Loucy (cell line): Measurements from ENCODE around the gene ING5.

Source experiments
- H2AFZ ChIP-seq: fragments of 200-600 bp; sonication (generic); 2 replicates; pipeline ENCODE4 v1.6.0; 2016; ENCODE audit warnings: antibody characterized with exemption, mild to moderate bottlenecking, low read length, moderate library complexity
- H3F3A ChIP-seq: fragments of 200-600 bp; 2 replicates; pipeline ENCODE4 v1.6.0; 2016; ENCODE audit warnings: antibody characterized with exemption, low read depth, mild to moderate bottlenecking
- H3K27me3 ChIP-seq: fragments of 200-600 bp; sonication (generic); 2 replicates; pipeline ENCODE4 v1.6.1; 2014; ENCODE audit warnings: low read length, mild to moderate bottlenecking; ENCODE audit not compliant: insufficient read depth, poor library complexity, severe bottlenecking
- H3K36me3 ChIP-seq: fragments of 200-600 bp; sonication (generic); 2 replicates; pipeline ENCODE4 v1.6.1; 2016; ENCODE audit warnings: low read length; ENCODE audit not compliant: insufficient read depth
- H3K4me1 ChIP-seq: fragments of 200-600 bp; sonication (generic); 2 replicates; pipeline ENCODE4 v1.5.1; 2014; ENCODE audit warnings: low read length, mild to moderate bottlenecking; ENCODE audit not compliant: insufficient read depth, poor library complexity, severe bottlenecking
- H3K4me2 ChIP-seq: fragments of 200-600 bp; sonication (generic); 2 replicates; pipeline ENCODE4 v1.6.0; 2014; ENCODE audit warnings: antibody characterized with exemption, low read length, low read depth, mild to moderate bottlenecking; ENCODE audit not compliant: poor library complexity, severe bottlenecking
- H3K4me3 ChIP-seq: fragments of 200-600 bp; sonication (generic); 2 replicates; pipeline ENCODE4 v1.5.1; 2014; ENCODE audit warnings: low read length, mild to moderate bottlenecking, mixed read lengths; ENCODE audit not compliant: poor library complexity, severe bottlenecking
- H3K79me2 ChIP-seq: fragments of 200-600 bp; sonication (generic); 2 replicates; pipeline ENCODE4 v1.6.1; 2014; ENCODE audit warnings: low read length; ENCODE audit not compliant: insufficient read depth
- H3K9ac ChIP-seq: fragments of 200-600 bp; sonication (generic); 2 replicates; pipeline ENCODE4 v1.6.0; 2014; ENCODE audit warnings: mild to moderate bottlenecking, low read depth, low read length, moderate library complexity; ENCODE audit not compliant: poor library complexity, severe bottlenecking
- H3K9me2 ChIP-seq: fragments of 200-600 bp; sonication (generic); replicated peaks from 2 replicates; pipeline ENCODE4 v1.6.1; 2016; ENCODE audit warnings: low read depth, low read length, mixed read lengths
- H3K9me3 ChIP-seq: fragments of 200-600 bp; sonication (generic); 2 replicates; pipeline ENCODE4 v1.6.1; 2014; ENCODE audit warnings: mild to moderate bottlenecking, antibody characterized with exemption, low read length, low read depth; ENCODE audit not compliant: insufficient read depth
- H4K20me1 ChIP-seq: fragments of 200-600 bp; sonication (generic); 2 replicates; pipeline ENCODE4 v1.6.0; 2014; ENCODE audit warnings: antibody characterized with exemption, low read length, mild to moderate bottlenecking; ENCODE audit not compliant: insufficient read depth, poor library complexity, severe bottlenecking
- CTCF ChIP-seq: fragments of 200-600 bp; sonication (generic); conservative IDR thresholded peaks from 2 replicates; pipeline ENCODE4 v1.5.1; 2014; ENCODE audit warnings: mild to moderate bottlenecking, antibody characterized with exemption, low read length
- EZH2phosphoT487 ChIP-seq: fragments of 200-600 bp; IDR thresholded peaks from 2 replicates; pipeline ENCODE4 v1.6.1; 2018; ENCODE audit warnings: antibody characterized with exemption, mild to moderate bottlenecking, moderate library complexity, borderline replicate concordance

Gene ING5

GRCh38 chr2:241676665-241677064 is 25.2 kb upstream of the ING5 start:
- no peak for TF ChIP-seq EZH2phosphoT487
- no peak for TF ChIP-seq CTCF
- no peaks in the 10 kb centered on the region for H3K27me3 ChIP-seq
- H3K36me3 ChIP-seq: peaks cover 53% of the 10 kb centered on the region; the same call in 1 of the 2 replicates
- no peaks in the 10 kb centered on the region for H3K9me2 ChIP-seq
- no peak overlapping the region for H3K4me3 ChIP-seq
- no peaks in the 10 kb centered on the region for H3F3A ChIP-seq
- no peaks in the 10 kb centered on the region for H3K4me1 ChIP-seq
- H3K9ac ChIP-seq: no peak overlapping the region
- H2AFZ ChIP-seq: no peak overlapping the region
- no peaks in the 10 kb centered on the region for H3K79me2 ChIP-seq
- H3K4me2 ChIP-seq: no peak overlapping the region
- no peaks in the 10 kb centered on the region for H4K20me1 ChIP-seq
- no peaks in the 10 kb centered on the region for H3K9me3 ChIP-seq

DNA sequence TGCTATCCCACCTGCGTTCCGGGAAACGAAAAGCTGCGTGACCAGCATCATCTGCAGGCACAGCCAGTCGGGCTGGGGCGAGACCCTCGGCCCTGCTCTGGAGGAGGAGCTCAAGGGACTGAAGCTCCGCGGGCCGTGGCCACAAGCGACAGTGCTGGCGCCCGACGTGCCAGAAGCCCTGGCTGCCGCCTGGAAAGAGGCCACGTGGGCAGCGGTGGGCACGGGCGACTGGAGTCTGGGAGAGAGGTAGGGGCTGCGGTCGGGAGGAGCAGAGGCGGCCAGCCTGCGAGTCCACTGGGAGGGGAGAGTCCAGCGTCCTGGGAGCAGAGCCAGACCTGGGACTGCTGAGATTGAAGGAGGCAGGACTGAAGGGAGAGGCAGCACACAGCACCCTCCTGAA is 24.4 kb upstream of the ING5 start:
- H3K27me3 ChIP-seq: no peaks in the 10 kb centered on the region
- H4K20me1 ChIP-seq: no peaks in the 10 kb centered on the region
- TF ChIP-seq CTCF (no peak), EZH2phosphoT487 (no peak)
- H3K4me3 ChIP-seq: no peak overlapping the region
- H2AFZ ChIP-seq: no peak overlapping the region
- H3K9ac ChIP-seq: no peak overlapping the region
- H3K9me3 ChIP-seq: no peaks in the 10 kb centered on the region
- no peaks in the 10 kb centered on the region for H3K9me2 ChIP-seq
- H3K79me2 ChIP-seq: peaks cover 2% of the 10 kb centered on the region; the same call in 1 of the 2 replicates
- peaks cover 48% of the 10 kb centered on the region; the same call in 1 of the 2 replicates for H3K36me3 ChIP-seq
- no peak overlapping the region for H3K4me2 ChIP-seq
- no peaks in the 10 kb centered on the region for H3K4me1 ChIP-seq
- no peaks in the 10 kb centered on the region for H3F3A ChIP-seq

DNA sequence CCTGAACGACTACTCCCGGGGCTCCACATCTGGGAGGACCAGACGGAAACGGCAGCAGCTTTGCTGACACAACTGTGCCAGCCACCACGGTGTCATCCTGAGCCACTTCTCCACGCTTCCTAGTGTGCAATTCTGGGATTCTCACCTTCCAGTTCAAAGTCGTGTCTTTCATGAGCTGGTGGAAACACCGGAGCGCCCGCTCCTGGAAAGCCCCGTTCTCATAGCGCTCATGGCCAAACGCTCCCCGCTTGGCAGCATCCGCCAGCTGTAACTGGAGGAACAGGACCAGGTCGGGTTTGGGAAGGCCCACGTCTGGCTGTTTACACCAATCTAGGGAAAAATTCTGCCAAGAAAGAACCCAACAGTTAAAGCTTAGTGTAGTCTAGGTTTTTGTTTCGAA is 23.5 kb upstream of the ING5 start:
- peaks cover 44% of the 10 kb centered on the region; the same call in 1 of the 2 replicates for H3K36me3 ChIP-seq
- no peaks in the 10 kb centered on the region for H3K9me3 ChIP-seq
- TF ChIP-seq EZH2phosphoT487 (no peak), CTCF (no peak)
- no peak overlapping the region for H3K9ac ChIP-seq
- no peaks in the 10 kb centered on the region for H3K27me3 ChIP-seq
- H3F3A ChIP-seq: no peaks in the 10 kb centered on the region
- H3K79me2 ChIP-seq: peaks cover 11% of the 10 kb centered on the region; the same call in 1 of the 2 replicates
- H2AFZ ChIP-seq: no peak overlapping the region
- no peaks in the 10 kb centered on the region for H3K4me1 ChIP-seq
- H3K9me2 ChIP-seq: no peaks in the 10 kb centered on the region
- H4K20me1 ChIP-seq: no peaks in the 10 kb centered on the region
- no peak overlapping the region for H3K4me2 ChIP-seq
- no peak overlapping the region for H3K4me3 ChIP-seq
